HepG2 (cell line): ENCODE results near the gene EVC. TPM values are rescaled to one million over a fixed set of nuclear protein-coding genes. Genes with fewer than 3 reads are reported as not detected.

Source experiments
- ATAC-seq: fragments of 200-7000 bp; cut with Tn5 transposase; 3 replicates; pipeline ENCODE4 v1.9.1; 2020; ENCODE audit warnings: mild to moderate bottlenecking, moderate library complexity
- BruUV-seq: library from RNA; stranded (reverse); fragments of 400-500 nt; replicated peaks from 2 replicates; lab custom pipeline; 2021; lab: Mats Ljungman, UMichigan
- CTCF ChIA-PET: fragments of 300-600 bp; formaldehyde crosslinking; extraction: SDS; loops from one replicate; lab custom pipeline; 2021; ENCODE audit warnings: low total read pairs, inconsistent platforms, low intra/inter-chr PET ratio; lab: Yijun Ruan, JAX
- POLR2A ChIA-PET: fragments of 350-600 bp; sonication (Branson Sonifier 250); formaldehyde crosslinking; loops from one replicate; lab custom pipeline; 2020; ENCODE audit warnings: antibody characterized with exemption, inconsistent platforms; lab: Yijun Ruan, JAX
- DNase-seq: peaks from one replicate; pipeline ENCODE4 v3.0.0-alpha.2; 2015; ENCODE audit warnings: low spot score
- FAIRE-seq: peaks from 3 replicates; lab custom pipeline; 2011; peaks lifted over from hg19 to GRCh38; lab: Jason Lieb, UNC
- H2AFZ ChIP-seq: one replicate; pipeline ENCODE4 v1.6.1; 2011; ENCODE audit warnings: low read length, inconsistent platforms
- H3K27ac ChIP-seq: fragments of 300-600 bp; 3 replicates; pipeline ENCODE4 v1.8.0; 2011; ENCODE audit warnings: mixed run types, mild to moderate bottlenecking, mixed read lengths, low read length, inconsistent platforms; ENCODE audit not compliant: insufficient read depth; ENCODE audit errors: extremely low read length
- H3K27me3 ChIP-seq, 2 experiments: fragments of 200-600 bp in 1 of 2; 2 replicates in 1 of 2; 3 replicates in 1 of 2; pipeline versions ENCODE4 v1.6.0 to v1.8.0; 2011; ENCODE audit warnings: low read length in 2 of 2, mild to moderate bottlenecking in 2 of 2, moderate library complexity in 2 of 2, inconsistent platforms in 1 of 2; ENCODE audit not compliant: insufficient read depth in 2 of 2, control insufficient read depth in 1 of 2
- H3K36me3 ChIP-seq, 2 experiments: fragments of 200-600 bp in 1 of 2; replicated peaks in 1 of 2; 2 replicates in 1 of 2; 3 replicates in 1 of 2; pipeline versions ENCODE4 v1.5.1 to v1.8.0; 2011; ENCODE audit warnings: low read length in 2 of 2, inconsistent platforms in 1 of 2; ENCODE audit not compliant: insufficient read depth in 2 of 2, control insufficient read depth in 1 of 2
- H3K4me1 ChIP-seq: 2 replicates; pipeline ENCODE4 v1.5.1; 2012; ENCODE audit warnings: low read length, inconsistent platforms; ENCODE audit not compliant: insufficient read depth
- H3K4me2 ChIP-seq: 2 replicates; pipeline ENCODE4 v1.6.0; 2011; ENCODE audit warnings: low read depth, low read length, inconsistent platforms
- H3K4me3 ChIP-seq, 3 experiments: fragments of 200-600 bp in 1 of 3; sonication (generic), shearing (Covaris generic) in 1 of 3; replicated peaks in 1 of 3; 2 replicates each; pipeline ENCODE4 v1.5.1; 2011 to 2016; ENCODE audit warnings: low read length in 3 of 3, inconsistent platforms in 2 of 3, low read depth in 2 of 3, mild to moderate bottlenecking in 2 of 3, control low read depth in 1 of 3, mixed read lengths in 1 of 3; ENCODE audit not compliant: insufficient read depth in 1 of 3
- H3K79me2 ChIP-seq: one replicate; pipeline ENCODE4 v1.6.1; 2011; ENCODE audit warnings: low read length, inconsistent platforms; ENCODE audit not compliant: insufficient read depth
- H3K9ac ChIP-seq: 2 replicates; pipeline ENCODE4 v1.6.0; 2011; ENCODE audit warnings: mild to moderate bottlenecking, low read depth, low read length, inconsistent platforms; ENCODE audit not compliant: insufficient read depth
- H3K9me3 ChIP-seq: 2 replicates; pipeline ENCODE4 v1.5.1; 2012; ENCODE audit warnings: mild to moderate bottlenecking, low read length
- H4K20me1 ChIP-seq: 2 replicates; pipeline ENCODE4 v1.6.0; 2011; ENCODE audit warnings: inconsistent platforms, mild to moderate bottlenecking, low read length, moderate library complexity; ENCODE audit not compliant: insufficient read depth
- GATAD2A ChIP-seq: IDR thresholded peaks from 2 replicates; pipeline ENCODE4 v1.6.1; 2016
- HIVEP1 ChIP-seq: sonication (generic); formaldehyde crosslinking; IDR thresholded peaks from 2 replicates; pipeline ENCODE4 v1.4.0; 2020; ENCODE audit warnings: mild to moderate bottlenecking, missing genetic modification reagents
- MAFF ChIP-seq: IDR thresholded peaks from 2 replicates; pipeline ENCODE4 v1.6.1; 2011; ENCODE audit warnings: low read depth, low read length, improper control_type of control experiment
- MAFK ChIP-seq, 2 experiments: IDR thresholded peaks in 1 of 2; conservative IDR thresholded peaks in 1 of 2; 2 replicates each; pipeline ENCODE4 v1.6.1; 2011; ENCODE audit warnings: improper control_type of control experiment in 2 of 2, low read length in 2 of 2
- YEATS4 ChIP-seq: sonication (generic); formaldehyde crosslinking; IDR thresholded peaks from 2 replicates; pipeline ENCODE4 v1.4.0; 2020; ENCODE audit warnings: missing genetic modification reagents, borderline replicate concordance
- ZFP82 ChIP-seq: sonication (generic); formaldehyde crosslinking; IDR thresholded peaks from 2 replicates; pipeline ENCODE4 v1.5.1; 2020; ENCODE audit warnings: mild to moderate bottlenecking, missing genetic modification reagents, borderline replicate concordance
- ZMYM3 ChIP-seq: sonication (generic); formaldehyde crosslinking; IDR thresholded peaks from 2 replicates; pipeline ENCODE4 v1.5.1; 2020; ENCODE audit warnings: mild to moderate bottlenecking, missing genetic modification reagents
- ZNF333 ChIP-seq: sonication (generic); formaldehyde crosslinking; IDR thresholded peaks from 2 replicates; pipeline ENCODE4 v1.4.0; 2020; ENCODE audit warnings: mild to moderate bottlenecking, missing genetic modification reagents, borderline replicate concordance
- ZNF652 ChIP-seq: IDR thresholded peaks from 2 replicates; pipeline ENCODE4 v1.6.1; 2016; ENCODE audit warnings: low read depth, borderline replicate concordance
- ZNF768 ChIP-seq: sonication (generic); formaldehyde crosslinking; IDR thresholded peaks from 2 replicates; pipeline ENCODE4 v1.4.0; 2020; ENCODE audit warnings: missing genetic modification reagents
- ZNF790 ChIP-seq: sonication (generic); formaldehyde crosslinking; IDR thresholded peaks from 2 replicates; pipeline ENCODE4 v1.8.0; 2022; ENCODE audit warnings: missing genetic modification reagents, mild to moderate bottlenecking, borderline replicate concordance
- WGBS: methylation state at CpG from one replicate; pipeline ENCODE4 v1.1.6; 2017; ENCODE audit warnings: low lambda C conversion rate; 5-methylcytosine and 5-hydroxymethylcytosine counted together
- in situ Hi-C: cut with HindIII; loops from 2 replicates; pipeline ENCODE4 v1.10.0; 2017; ENCODE audit warnings: low pct_unique_long_range_greater_than_20kb; ENCODE audit not compliant: extremely low pct_ligation_motif_present
- intact Hi-C: fragments of 100-400 bp; cut with micrococcal nuclease; formaldehyde crosslinking; loops from one replicate; pipeline ENCODE4 v1.10.0; 2022; ENCODE audit not compliant: unreplicated experiment
- polyA plus RNA-seq, 8 experiments: library from polyadenylated mRNA; depleted of rRNA in 3 of 8; stranded (reverse) in 7 of 8; unstranded in 1 of 8; fragments of >200 nt; fragmentation: Illumina TruSeq in 4 of 8; extraction: Trizol in 4 of 8; gene quantifications; 2 replicates each; pipeline versions ENCODE4 v1.2.1 to v1.2.3, GENCODE V29; 2011 to 2016; ENCODE audit warnings: low read depth in 4 of 8, missing spikeins in 1 of 8, mixed read lengths in 1 of 8; ENCODE audit not compliant: insufficient read depth in 1 of 8
- total RNA-seq, 5 experiments: library from RNA; depleted of rRNA; stranded (reverse); fragments of >200 nt; fragmentation: Illumina TruSeq; extraction: Trizol; gene quantifications; 2 replicates each; pipeline ENCODE4 v1.2.3, GENCODE V29; 2016; ENCODE audit warnings: low read depth in 1 of 5
- TF ChIP-seq, protein P1 (sequence below): sonication (generic); formaldehyde crosslinking; IDR thresholded peaks from 2 replicates; pipeline ENCODE4 v1.5.1; 2020; ENCODE audit warnings: mild to moderate bottlenecking, moderate library complexity, missing genetic modification reagents
- TF ChIP-seq, protein P2 (sequence below): sonication (generic); formaldehyde crosslinking; IDR thresholded peaks from 2 replicates; pipeline ENCODE4 v1.4.0; 2020; ENCODE audit warnings: missing genetic modification reagents, borderline replicate concordance
- TF ChIP-seq, protein P3 (sequence below): IDR thresholded peaks from 2 replicates; pipeline ENCODE4 v1.6.1; 2016; ENCODE audit warnings: missing compliant biosample characterization, missing genetic modification reagents, borderline replicate concordance

Gene EVC
- total and polyA plus RNA-seq, 2 of the 13 experiments (the other 11 are each of a cell fraction or from before 2014, with no cell fraction given), result 3.1 to 4.9 TPM

DNA sequence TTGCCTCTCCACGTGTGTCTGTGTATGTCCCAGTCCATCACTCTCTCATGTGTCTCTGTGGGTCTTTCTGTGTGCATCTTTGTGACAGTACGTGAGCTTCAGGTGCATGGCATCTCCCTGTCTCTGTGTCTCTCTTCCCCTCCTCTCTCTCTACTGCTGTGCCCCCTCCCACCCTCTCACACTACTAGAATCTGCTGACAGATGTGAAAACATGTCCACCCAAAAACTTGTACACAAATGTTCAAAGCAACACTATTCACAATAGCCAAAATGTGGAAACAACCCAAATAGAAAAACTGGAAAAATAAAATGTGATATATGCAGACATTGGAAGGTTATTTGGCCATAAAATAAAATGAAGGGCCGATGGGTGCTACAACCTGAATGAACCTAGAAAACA, 10.0 kb downstream of the EVC start:
- Histone ChIP-seq H3K4me2 (no peak overlapping the region), H4K20me1 (no peaks in the 10 kb centered on the region), H3K4me3 (no peak overlapping the region), H3K4me1 (peaks cover 87% of the 10 kb centered on the region), H3K79me2 (no peaks in the 10 kb centered on the region), H3K36me3 (peaks cover 4 to 20% of the 10 kb centered on the region in 2 experiments; a peak in 3 of 5 replicates), H3K27me3 (no peaks in the 10 kb centered on the region; a peak in 1 of 5 replicates), H3K27ac (no peak overlapping the region), H2AFZ (no peak overlapping the region), H3K9ac (no peak overlapping the region), H3K9me3 (no peaks in the 10 kb centered on the region)
- in situ Hi-C loops (no loop called here), intact Hi-C loops (no loop called here)
- CTCF ChIA-PET, result no interaction called here
- FAIRE-seq (no peak), ATAC-seq (no peak), DNase-seq (no peak)
- 97% methylated on average over 3 of the region's 3 CpGs for WGBS
- no TSS peak for BruUV-seq
- peak; percentile 65 for TF ChIP-seq MAFF
- TF ChIP-seq MAFK (conservative IDR thresholded peaks at IDR 0.05 in 1 of 2, IDR thresholded peaks at IDR 0.05 in 1 of 2; ENCODE audit: low read length in 2 of 2), result peak; percentile 51 to 83; a peak in 3 of 4 replicates
- no peak for TF ChIP-seq ZNF333
- POLR2A ChIA-PET, result interaction anchor here (2.1 kb wide), 1 partner anchor 10 kb away, joined by 11 read pairs; the partner anchor contains the start of gene EVC

DNA sequence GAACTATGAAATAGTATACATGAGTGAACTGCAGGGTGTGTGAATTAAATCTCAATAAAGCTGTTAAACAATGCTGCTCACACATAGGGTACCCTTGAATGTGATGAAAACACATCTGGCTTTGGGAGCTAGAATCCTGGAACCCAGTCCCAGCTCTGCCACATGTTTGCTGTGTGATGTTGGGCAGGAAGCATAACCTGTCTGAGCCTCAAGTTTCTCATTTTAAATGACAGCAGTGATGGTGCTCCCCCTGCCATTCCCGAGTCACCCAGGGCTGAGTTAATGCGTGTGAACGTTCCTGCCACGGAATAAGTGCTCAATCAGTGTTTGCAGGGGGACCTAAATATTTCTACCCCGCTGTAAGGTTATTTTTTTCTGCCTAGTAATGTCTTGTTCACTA, 10.9 kb downstream of the EVC start:
- BruUV-seq, result no TSS peak
- ATAC-seq, result no peak
- TF ChIP-seq, protein P1, sequence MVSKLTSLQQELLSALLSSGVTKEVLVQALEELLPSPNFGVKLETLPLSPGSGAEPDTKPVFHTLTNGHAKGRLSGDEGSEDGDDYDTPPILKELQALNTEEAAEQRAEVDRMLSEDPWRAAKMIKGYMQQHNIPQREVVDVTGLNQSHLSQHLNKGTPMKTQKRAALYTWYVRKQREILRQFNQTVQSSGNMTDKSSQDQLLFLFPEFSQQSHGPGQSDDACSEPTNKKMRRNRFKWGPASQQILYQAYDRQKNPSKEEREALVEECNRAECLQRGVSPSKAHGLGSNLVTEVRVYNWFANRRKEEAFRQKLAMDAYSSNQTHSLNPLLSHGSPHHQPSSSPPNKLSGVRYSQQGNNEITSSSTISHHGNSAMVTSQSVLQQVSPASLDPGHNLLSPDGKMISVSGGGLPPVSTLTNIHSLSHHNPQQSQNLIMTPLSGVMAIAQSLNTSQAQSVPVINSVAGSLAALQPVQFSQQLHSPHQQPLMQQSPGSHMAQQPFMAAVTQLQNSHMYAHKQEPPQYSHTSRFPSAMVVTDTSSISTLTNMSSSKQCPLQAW (CRISPR knock-in tag), result no peak
- TF ChIP-seq, protein P2, sequence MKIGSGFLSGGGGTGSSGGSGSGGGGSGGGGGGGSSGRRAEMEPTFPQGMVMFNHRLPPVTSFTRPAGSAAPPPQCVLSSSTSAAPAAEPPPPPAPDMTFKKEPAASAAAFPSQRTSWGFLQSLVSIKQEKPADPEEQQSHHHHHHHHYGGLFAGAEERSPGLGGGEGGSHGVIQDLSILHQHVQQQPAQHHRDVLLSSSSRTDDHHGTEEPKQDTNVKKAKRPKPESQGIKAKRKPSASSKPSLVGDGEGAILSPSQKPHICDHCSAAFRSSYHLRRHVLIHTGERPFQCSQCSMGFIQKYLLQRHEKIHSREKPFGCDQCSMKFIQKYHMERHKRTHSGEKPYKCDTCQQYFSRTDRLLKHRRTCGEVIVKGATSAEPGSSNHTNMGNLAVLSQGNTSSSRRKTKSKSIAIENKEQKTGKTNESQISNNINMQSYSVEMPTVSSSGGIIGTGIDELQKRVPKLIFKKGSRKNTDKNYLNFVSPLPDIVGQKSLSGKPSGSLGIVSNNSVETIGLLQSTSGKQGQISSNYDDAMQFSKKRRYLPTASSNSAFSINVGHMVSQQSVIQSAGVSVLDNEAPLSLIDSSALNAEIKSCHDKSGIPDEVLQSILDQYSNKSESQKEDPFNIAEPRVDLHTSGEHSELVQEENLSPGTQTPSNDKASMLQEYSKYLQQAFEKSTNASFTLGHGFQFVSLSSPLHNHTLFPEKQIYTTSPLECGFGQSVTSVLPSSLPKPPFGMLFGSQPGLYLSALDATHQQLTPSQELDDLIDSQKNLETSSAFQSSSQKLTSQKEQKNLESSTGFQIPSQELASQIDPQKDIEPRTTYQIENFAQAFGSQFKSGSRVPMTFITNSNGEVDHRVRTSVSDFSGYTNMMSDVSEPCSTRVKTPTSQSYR (CRISPR knock-in tag), result no peak
- TF ChIP-seq ZFP82 (CRISPR knock-in tag) (no peak), HIVEP1 (CRISPR knock-in tag) (no peak), GATAD2A (CRISPR knock-in tag) (no peak), ZMYM3 (peak; percentile 85), ZNF652 (no peak), ZNF790 (CRISPR knock-in tag) (no peak), ZNF768 (CRISPR knock-in tag) (peak; percentile 96), YEATS4 (CRISPR knock-in tag) (no peak)
- TF ChIP-seq, protein P3, sequence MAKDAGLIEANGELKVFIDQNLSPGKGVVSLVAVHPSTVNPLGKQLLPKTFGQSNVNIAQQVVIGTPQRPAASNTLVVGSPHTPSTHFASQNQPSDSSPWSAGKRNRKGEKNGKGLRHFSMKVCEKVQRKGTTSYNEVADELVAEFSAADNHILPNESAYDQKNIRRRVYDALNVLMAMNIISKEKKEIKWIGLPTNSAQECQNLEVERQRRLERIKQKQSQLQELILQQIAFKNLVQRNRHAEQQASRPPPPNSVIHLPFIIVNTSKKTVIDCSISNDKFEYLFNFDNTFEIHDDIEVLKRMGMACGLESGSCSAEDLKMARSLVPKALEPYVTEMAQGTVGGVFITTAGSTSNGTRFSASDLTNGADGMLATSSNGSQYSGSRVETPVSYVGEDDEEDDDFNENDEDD, result no peak

More for the DNA sequence above, 10.9 kb downstream of the EVC start:
- peak overlapping the region in 1 of 3 experiments; percentile 26; a peak in 1 of 6 replicates for H3K4me3 ChIP-seq
- in situ Hi-C loops (no loop called here), intact Hi-C loops (no loop called here)
- peak overlapping the region; percentile 38 for H3K9ac ChIP-seq
- peak overlapping the region; percentile 67 for H3K27ac ChIP-seq
- H3K4me1 ChIP-seq, result peaks cover 77% of the 10 kb centered on the region
- ChIA-PET POLR2A (interaction anchor here (1.1 to 2.1 kb wide), 2 partner anchors 9 to 11 kb away, joined by 3 to 11 read pairs; partner anchors contain the start of gene EVC), CTCF (no interaction called here)
- no peaks in the 10 kb centered on the region for H4K20me1 ChIP-seq
- H3K79me2 ChIP-seq, result no peaks in the 10 kb centered on the region
- no peak for DNase-seq
- H3K36me3 ChIP-seq, result peaks cover 4 to 20% of the 10 kb centered on the region in 2 experiments; a peak in 3 of 5 replicates
- WGBS, result 8% methylated on average over 4 of the region's 5 CpGs
- no peak overlapping the region for H2AFZ ChIP-seq
- H3K9me3 ChIP-seq, result no peaks in the 10 kb centered on the region
- no peak for FAIRE-seq
- H3K27me3 ChIP-seq, result no peaks in the 10 kb centered on the region
- peak overlapping the region; percentile 73 for H3K4me2 ChIP-seq
